Fibroblast of skin of right biceps (primary cell): ENCODE data around the gene VPS25.
A peak's percentile ranks its signal among the peaks of the same experiment; 100 is the strongest.
"Not testable (repeated sequence)": the region's sequence is repeated elsewhere in the genome, so short reads cannot be mapped to it uniquely, and the experiment has no call there.

Experiments
- DNase-seq: peaks from one replicate; pipeline ENCODE4 v3.0.0-alpha.2; 2013

Gene VPS25

DNA sequence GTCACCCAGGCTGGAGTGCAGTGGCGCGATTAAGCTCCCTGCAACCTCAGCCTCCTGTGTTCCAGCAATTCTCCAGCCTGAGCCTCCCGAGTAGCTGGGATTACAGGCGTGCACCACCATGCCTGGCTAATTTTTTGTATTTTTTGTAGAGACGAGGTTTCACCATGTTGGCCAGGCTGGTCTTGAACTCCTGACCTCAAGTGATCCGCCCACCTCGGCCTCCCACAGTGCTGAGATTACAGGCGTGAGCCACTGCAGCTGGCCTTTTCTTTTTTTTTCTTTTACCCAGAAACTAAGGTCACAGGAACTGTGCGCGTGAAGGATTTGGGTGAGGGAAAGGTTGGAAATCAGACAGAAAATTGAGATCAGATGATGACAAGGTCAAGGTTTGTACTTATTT is 3.3 kb upstream of the VPS25 start:
- not testable (repeated sequence) for DNase-seq

DNA sequence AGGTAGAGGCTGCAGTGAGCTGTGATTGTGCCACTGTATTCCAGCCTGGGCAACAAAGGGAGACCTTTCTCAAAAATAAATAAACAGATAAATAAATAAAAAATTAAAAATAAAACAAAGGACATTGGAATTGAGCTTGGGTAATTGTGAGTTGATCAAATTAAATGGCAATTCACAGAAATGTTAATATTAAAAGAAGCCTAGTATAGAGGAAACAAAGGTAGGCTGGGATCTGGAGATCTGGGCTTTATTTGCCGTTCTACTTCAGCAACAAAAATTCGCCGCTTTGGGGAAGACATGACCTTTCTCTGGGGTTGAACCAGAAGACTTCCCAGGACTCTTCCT is 332 bp upstream of the VPS25 start:
- no peak for DNase-seq

DNA sequence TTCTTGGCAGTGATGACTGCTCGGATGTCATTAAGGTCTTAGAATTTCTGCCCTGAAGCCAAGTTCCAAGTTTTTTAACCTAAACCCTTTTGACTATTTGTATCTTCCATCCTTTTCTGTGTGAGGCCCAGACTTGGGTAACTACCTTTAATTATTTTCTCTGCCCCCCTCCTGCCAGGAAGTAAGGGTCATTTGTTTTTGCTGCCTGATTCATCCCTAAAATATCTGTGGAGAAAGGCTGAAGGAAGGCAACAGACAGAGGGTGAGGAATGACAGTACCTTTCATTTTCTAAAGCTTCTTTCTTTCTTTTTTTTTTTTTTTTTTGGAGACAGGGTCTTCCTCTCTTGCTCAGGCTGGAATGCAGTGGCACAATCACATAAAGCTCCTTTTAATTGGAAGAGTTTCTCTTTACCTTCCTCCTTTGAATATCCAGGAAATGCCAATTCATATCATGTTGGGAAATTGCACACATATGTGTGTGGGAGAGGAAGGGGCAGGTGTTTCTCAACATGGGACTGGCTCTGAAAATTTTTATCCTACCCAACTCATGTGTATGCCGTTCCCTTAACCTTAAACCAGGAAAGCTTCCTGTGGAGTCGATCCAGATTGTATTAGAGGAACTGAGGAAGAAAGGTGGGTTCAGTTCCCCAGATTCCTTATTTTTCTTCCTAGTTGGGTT is 957 bp downstream of the VPS25 start:
- peak; percentile 71 for DNase-seq

DNA sequence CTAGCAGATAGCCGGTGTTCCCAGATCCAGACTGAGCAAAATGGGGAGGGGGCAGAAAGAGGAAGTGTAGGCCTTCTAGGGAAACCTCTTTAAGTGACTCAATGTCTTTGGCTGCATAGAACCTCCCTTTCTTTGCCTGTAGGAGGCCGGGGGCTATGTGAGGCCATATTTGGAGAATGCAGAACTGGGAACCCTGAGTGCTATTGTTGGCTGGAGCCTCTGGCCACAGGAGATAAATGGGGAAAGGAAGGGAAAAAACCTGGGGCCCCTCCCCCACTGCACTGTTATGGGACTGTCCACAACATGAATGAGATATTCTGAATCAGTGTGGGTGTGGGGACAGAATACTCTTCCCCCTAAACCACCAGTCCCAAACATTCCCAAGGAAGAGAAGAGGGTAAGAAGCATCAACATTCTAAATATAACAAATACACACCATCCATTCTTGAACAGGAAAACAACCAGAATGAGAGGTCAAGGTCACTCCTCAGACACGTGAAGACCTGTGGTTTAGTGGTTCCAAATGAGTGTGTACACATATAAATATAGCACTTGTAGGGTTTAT is 2.4 kb downstream of the VPS25 start:
- DNase-seq: peak; percentile 73

DNA sequence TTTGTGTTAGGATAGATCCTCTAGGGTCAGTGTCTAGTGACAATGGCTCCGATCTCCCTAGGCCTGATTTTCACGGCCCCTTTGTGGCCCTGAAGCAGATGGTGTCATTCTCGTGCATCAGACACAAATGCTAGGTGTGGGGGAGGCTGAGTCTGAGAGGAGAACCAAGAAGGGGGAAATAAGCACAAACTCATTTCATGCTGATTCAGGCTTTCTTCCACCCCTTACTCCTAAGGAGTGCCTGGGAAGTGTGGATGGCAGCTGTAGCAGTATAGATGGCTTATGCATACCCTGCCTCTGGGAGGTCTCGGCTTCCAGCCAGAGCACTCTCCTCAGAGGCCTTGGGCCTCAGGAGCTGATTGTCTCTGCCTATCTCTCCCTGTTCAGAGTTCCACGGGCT is 5.3 kb downstream of the VPS25 start:
- no peak for DNase-seq

DNA sequence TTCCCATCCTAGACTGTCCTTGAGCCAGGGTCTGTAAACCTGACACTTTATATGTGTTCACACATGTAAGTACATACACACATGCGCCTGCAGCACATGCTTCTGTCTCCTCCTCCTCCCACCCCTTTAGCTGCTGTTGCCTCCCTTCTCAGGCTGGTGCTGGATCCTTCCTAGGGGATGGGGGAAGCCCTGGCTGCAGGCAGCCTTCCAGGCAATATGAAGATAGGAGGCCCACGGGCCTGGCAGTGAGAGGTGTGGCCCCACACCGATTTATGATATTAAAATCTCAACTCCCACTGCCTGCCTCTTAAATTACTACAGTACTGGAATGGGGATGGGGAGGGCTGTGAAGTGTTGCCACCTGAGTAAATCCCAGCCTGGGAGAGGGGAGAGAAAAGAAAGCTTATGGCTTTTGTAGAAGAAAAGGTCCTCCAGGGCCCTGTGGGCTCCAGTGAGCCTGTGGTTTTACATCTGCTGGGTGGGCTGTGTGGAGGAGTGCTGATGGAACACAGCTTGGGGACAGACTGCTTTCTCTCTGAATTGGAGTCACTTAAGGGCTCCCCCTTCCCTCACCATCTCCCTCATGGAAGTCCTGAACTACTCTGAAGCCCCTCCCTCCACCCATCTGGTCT is 6.2 kb downstream of the VPS25 start:
- no peak for DNase-seq

DNA sequence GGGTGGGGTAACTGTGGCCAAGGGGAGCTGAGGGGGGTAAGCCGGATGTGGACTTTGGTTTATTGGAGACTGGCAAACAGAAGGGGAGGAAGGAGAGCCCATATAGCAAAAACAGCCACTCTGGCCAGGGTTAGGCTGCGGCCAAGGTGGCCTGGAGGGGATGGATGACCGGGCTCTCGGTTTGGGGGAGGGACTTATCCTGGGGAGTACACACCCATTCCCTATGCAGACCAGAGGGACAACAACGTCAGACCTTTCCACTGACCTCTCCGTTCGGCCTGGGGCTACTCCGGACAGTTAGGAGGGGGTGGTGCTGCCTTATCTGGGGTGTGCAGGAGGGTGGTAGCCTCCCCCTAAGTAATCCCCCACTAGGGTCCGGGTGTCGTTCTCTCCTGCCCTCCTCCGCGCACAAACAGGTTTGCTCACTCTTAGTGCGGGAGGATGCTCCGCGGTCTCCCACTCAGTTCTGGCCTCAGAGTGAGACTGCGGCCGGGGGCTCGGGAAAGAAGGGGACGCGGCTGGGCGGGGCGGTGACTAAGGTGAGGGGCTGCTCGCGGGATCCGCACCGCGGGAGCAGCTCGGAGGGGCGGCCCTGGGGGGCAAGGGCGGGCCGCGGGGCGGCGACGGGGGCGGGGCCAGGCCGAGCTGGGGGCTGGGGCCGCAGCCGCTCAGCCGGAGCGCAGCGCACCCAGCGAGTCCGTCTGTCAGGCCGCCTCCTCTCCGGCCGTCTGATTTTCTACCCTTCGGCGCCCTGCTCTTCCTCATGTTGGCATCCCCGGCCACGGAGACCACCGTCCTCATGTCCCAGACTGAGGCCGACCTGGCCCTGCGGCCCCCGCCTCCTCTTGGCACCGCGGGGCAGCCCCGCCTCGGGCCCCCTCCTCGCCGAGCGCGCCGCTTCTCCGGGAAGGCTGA is 6.9 kb downstream of the VPS25 start, which contains the start of gene WNK4:
WNK4 (plus strand) TSS at position 675 of the 915 bp plus-strand sequence; CDS start at position 764, 89 bp downstream.
- peak; percentile 67 for DNase-seq

DNA sequence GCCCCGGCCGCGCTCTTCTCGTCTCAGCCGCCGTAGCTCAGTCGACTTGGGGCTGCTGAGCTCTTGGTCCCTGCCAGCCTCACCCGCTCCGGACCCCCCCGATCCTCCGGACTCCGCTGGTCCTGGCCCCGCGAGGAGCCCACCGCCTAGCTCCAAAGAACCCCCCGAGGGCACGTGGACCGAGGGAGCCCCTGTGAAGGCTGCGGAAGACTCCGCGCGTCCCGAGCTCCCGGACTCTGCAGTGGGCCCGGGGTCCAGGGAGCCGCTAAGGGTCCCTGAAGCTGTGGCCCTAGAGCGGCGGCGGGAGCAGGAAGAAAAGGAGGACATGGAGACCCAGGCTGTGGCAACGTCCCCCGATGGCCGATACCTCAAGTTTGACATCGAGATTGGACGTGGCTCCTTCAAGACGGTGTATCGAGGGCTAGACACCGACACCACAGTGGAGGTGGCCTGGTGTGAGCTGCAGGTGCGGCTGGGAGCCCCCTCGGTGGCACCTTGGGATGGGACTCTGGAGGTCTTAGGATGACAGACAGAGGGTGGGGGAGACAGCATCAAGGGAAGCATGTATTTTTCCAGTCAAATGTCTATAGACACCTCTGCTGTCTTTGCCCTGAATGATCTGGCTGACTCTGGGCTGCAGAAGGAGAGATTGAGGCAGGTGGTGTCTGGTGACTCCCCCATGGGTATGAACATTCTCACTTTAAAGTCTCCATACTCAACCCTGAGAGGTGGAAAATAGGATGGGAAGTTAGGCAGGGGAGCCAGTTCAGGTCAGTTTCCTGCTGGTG is 7.8 kb downstream of the VPS25 start:
- DNase-seq: no peak

DNA sequence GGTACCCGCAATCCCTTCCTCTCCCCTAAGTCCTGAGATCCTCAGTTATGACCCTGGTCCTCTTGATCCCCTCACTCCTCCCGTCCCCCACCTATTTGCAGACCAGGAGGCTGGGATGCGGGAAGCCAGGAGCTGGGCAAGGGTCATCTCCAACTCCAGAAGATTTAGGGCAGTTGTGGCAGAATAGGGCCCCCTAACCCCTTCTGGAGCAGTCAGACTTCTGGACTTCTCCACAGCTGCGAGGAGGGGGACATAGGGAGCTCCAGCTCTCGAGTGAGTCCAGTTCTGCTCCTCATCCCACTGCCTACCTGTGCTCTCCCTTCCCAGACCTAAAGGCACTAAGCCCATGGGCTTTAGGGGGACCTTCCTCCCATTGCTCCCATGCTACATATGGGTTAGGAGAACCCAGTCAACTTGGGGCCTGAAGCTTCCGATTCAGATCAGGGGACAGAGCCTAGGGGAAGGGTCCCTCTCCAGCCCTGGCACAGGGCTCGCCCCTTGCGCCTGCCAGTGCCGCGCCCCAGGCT is 8.5 kb downstream of the VPS25 start:
- no peak for DNase-seq

DNA sequence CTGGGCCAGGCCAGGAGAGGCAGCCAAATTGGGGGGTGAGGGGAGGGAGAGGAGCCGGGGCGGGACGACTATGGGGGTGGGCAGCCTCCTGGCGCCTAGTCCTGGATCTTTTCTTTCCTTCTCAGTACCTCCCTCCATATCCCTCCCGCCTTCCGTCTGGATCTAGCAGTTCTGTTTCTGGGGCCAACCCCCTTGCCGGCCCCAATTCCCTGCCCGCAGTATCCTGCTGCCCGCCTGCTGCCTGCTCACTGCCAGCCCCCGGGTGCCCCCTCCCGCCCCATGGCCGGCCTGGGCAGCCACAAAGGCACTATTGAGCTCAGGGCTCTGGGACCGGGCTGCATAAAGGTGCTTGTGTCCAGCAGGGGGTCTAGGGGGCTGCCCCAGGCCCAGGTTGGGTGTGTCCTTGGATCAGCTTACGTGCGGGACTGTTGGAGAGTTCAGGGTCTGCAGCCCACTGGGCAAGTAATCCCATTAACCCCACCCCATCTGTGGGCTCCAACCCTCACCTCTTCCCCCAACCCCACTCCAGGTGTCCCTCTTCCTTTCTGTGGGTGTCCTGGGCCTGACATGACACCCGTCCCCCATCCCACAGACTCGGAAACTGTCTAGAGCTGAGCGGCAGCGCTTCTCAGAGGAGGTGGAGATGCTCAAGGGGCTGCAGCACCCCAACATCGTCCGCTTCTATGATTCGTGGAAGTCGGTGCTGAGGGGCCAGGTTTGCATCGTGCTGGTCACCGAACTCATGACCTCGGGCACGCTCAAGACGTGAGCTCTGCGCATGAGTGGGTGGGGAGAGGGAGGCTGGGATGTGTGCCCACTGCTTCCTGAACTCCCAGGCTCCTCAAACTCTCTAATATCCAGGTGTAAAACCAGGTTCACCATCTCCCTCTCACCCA is 9.2 kb downstream of the VPS25 start:
- DNase-seq: peak; percentile 44

DNA sequence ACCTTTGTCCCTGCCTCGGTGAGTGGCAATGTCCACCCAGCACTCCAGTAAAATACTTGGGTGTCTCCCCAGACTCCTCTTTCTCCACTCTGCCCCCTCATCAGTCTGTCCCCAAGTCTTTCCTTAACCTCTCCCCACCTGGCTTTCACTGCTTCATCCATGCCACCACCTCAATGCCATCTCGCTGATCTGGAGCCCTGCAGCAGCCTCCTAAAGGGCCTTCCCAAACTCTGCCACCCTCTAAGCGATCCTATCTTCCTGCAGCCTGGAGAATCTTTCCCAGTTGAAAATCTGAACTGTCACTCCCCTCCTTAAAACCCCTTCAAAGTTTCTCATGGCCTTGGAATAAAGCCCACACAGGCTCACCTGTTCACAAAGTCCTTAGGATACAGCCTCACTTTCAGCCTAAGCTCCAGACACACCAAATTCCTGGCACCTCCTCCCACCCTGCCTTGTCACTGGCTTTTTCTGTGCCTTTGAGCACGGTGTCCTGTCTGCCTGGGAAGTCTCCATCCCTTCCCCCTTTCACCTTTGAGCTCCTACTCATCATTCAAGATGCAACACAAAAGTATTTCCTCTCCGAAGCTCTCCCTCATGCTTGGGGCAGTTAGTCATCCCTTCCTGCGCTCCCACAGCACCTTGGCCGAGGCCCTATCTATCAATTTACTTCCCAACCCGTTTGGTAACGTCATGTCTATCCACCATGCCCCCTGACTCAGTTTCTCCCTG is 10.0 kb downstream of the VPS25 start:
- DNase-seq: peak; percentile 93

DNA sequence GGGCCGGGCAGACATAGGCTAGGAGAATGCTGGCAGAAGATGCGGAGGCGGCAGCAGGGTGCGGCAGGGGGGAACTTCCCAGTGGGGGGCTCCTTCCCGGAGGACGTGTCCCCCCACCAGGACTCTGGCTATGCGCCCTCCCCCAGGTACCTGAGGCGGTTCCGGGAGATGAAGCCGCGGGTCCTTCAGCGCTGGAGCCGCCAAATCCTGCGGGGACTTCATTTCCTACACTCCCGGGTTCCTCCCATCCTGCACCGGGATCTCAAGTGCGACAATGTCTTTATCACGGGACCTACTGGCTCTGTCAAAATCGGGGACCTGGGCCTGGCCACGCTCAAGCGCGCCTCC is 10.5 kb downstream of the VPS25 start:
- DNase-seq: no peak

DNA sequence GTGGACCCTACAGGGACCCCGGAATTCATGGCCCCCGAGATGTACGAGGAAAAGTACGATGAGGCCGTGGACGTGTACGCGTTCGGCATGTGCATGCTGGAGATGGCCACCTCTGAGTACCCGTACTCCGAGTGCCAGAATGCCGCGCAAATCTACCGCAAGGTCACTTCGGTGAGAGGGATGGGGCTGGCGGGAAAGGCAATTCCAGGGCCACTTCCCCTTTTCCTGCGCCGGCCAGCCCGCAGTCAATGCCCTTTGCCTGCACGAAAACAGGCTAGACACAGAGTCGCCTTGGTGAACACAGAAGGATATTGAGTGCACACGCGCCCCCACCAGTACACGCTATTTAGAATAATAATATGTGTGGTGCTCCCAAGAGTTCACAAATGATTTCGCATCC is 11.2 kb downstream of the VPS25 start:
- DNase-seq: peak; percentile 39

DNA sequence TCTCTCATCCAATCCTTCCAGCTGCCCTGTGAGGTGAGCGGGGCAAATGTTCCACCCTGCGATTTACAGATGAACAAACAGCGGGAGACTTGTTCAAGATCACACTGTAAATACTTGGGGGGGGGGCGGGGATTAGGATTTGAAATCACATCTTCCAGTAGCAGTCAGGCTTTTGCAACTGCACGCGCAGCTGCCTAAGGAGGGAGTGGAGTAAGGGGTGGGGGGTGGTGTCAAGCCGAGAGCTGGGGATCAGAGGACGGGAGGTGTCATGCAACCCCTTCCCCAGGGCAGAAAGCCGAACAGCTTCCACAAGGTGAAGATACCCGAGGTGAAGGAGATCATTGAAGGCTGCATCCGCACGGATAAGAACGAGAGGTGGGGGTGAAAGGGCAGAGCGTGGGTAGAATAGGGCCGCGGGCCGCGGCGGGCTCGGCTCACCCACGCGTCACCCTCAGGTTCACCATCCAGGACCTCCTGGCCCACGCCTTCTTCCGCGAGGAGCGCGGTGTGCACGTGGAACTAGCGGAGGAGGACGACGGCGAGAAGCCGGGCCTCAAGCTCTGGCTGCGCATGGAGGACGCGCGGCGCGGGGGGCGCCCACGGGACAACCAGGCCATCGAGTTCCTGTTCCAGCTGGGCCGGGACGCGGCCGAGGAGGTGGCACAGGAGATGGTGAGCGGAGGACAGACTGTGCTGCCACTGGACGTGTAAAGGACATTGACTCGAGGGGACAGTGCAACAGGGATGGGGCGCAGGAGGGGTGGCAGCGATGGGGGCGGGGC is 11.8 kb downstream of the VPS25 start:
- DNase-seq: no peak

DNA sequence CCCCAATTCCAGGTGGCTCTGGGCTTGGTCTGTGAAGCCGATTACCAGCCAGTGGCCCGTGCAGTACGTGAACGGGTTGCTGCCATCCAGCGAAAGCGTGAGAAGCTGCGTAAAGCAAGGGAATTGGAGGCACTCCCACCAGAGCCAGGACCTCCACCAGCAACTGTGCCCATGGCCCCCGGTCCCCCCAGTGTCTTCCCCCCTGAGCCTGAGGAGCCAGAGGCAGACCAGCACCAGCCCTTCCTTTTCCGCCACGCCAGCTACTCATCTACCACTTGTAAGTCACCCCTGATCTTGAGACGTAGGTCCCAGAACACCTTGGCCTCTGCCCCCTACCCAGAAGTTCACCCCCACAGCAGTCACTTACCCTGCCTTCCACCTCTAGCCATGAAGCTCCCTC is 14.0 kb downstream of the VPS25 start:
- no peak for DNase-seq

DNA sequence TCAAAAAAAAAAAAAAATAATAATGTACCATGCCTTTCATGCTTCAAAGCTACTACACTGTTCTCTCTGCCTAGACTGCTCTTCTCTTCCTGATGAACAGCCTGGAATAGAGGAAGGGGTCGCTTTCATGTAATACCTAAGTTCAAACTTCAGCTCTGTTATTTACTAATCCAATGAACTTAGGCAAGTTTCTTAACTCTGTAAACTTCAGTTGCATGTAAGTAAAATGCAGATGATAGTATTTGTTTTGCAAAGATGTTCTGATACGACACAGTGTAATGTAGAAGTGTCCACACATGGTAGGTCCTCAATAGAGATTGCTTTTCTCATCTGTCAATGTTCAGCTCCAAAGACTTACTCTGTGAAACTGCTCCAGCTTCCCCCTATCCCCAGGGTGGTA is 18.7 kb downstream of the VPS25 start:
- DNase-seq: no peak

DNA sequence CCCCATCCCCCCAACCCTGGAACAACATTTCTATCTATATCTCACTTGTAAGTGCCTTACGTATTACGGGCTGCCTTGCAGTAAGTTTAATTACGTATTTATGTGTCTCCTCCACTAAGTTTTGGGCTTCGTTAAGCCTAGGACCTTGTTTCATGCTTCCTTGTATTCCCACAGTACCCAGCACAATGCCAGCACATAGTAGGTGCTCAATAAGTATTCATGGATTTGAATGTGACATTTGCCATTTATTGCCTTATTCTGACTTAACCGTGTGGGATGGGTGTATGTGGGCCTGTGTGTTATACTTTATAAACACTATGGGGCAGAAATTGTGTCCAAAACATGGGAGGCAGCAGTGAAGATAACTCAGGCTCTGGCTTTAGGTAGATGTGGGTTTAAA is 19.3 kb downstream of the VPS25 start:
- DNase-seq: no peak

DNA sequence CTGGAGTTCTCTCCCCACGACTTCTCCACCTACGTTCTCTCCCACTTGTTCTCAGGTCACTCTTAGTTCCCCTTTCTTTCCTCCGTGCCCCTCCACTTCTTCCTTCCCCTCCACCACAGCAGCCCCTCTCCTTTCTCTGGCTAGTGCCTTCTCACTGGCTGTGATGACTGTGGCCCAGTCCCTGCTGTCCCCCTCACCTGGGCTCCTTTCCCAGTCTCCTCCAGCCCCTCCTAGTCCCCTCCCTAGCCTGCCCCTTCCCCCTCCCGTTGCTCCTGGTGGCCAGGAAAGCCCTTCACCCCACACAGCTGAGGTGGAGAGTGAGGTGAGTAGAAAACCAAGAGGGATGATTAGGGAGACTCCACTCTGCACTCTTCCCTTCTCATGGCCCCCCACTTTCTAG is 21.8 kb downstream of the VPS25 start:
- DNase-seq: no peak

DNA sequence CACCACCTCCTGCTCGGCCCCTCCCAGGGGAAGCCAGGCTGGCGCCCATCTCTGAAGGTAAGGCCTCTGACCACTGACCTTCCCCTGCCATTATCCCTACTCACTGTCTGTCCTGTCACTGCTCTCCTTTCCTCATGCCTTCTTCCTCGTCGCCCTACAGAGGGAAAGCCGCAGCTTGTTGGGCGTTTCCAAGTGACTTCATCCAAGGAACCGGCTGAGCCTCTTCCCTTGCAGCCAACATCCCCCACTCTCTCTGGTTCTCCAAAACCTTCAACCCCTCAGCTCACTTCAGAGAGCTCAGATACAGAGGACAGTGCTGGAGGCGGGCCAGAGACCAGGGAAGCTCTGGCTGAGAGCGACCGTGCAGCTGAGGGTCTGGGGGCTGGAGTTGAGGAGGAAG is 22.2 kb downstream of the VPS25 start:
- no peak for DNase-seq
